ENCODE measurements around the gene ARL8A. TPM values are rescaled to one million over a fixed set of nuclear protein-coding genes. Genes with fewer than 3 reads are reported as not detected.

The ARL8A gene
- total RNA-seq, 4 donors from 2014 or later, result 36.5 to 68.4 (median 41.3) TPM

DNA sequence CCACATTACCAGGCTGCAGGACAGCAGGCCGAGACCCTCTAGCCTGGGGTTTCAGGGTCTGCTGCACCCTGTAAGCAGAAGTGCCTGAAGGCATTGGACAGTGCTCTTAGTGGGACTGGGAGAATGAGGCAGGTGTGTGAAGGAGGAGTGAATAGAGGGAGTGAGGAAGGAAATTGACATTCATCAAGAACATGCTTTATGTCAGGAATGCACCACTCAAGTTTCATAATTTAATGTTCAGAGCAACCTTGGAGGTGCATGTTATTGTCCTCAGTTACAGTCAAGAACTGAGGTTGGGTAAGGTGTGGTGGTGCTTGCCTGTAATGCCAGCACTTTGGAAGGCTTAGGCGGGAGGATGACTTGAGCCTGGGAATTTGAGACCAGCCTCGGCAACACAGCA, 33.6 kb downstream of the ARL8A start:
- DNase-seq (ENCODE audit: low spot score in 2 of 2), result no peak
- H3K4me3 ChIP-seq (ENCODE audit: low read depth, poor library complexity, severe bottlenecking), result no peak overlapping the region
- intact Hi-C loops (cut with DNase I; ENCODE audit: low total_unique reads), result no loop called here
- TF ChIP-seq, protein P1, sequence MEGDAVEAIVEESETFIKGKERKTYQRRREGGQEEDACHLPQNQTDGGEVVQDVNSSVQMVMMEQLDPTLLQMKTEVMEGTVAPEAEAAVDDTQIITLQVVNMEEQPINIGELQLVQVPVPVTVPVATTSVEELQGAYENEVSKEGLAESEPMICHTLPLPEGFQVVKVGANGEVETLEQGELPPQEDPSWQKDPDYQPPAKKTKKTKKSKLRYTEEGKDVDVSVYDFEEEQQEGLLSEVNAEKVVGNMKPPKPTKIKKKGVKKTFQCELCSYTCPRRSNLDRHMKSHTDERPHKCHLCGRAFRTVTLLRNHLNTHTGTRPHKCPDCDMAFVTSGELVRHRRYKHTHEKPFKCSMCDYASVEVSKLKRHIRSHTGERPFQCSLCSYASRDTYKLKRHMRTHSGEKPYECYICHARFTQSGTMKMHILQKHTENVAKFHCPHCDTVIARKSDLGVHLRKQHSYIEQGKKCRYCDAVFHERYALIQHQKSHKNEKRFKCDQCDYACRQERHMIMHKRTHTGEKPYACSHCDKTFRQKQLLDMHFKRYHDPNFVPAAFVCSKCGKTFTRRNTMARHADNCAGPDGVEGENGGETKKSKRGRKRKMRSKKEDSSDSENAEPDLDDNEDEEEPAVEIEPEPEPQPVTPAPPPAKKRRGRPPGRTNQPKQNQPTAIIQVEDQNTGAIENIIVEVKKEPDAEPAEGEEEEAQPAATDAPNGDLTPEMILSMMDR (IDR thresholded peaks at IDR 0.05), result no peak
- no peak for TF ChIP-seq POLR2A (IDR thresholded peaks at IDR 0.05)
- WGBS, 2 donors, result 64 to 79% methylated on average over 3 of the region's 3 CpGs

DNA sequence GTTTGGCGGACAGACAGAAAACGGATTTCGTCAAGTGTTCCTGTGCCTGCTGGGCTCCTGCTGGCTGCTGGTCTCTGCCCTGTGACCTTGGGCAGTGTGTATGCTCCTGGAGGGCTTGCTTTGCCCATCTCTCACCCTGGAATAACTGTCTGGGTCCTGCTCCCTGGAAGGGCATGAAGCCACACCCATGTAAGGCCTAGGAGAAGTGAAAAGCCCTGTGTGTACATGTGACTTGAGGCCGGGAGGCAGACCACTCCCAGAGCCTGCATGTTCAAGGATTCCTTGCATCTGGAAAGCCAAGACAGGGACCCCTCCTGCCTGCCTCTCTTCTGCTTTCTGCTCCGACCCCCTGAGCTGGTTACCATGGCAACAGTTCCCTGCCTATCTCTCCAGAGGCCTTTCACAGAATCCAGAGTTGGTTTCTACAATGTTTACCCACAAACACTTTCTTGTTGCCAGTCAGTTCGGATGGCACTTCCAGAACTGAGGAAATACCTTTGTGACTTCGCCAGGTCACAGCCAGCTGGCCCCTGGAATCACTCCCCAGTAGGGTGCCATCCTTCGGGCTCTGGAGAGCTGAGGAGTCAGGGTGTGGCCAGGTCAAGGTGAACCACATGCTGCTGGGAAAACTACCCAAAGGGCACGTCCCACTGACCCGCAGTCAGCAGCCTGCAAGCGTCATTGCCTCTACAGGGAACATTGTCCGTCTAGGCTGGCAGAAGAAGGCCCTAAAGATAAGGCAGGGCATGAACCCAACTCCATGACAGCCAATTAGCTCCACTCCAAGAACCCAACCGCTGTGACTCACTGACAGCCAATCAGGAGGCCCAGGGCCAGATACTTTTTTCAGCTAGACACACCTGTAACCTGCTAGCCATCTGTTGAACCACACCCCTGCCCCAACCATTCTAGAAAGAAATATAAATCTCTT, 36.5 kb downstream of the ARL8A start:
- no peak for DNase-seq (ENCODE audit: low spot score in 2 of 2)
- intact Hi-C loops (cut with DNase I; ENCODE audit: low total_unique reads), result no loop called here
- TF ChIP-seq, protein P1 (IDR thresholded peaks at IDR 0.05), result no peak
- TF ChIP-seq POLR2A (IDR thresholded peaks at IDR 0.05), result no peak
- WGBS, 2 donors, result 53% methylated on average over 13 of the region's 13 CpGs
- H3K4me3 ChIP-seq (ENCODE audit: low read depth, poor library complexity, severe bottlenecking), result no peak overlapping the region

DNA sequence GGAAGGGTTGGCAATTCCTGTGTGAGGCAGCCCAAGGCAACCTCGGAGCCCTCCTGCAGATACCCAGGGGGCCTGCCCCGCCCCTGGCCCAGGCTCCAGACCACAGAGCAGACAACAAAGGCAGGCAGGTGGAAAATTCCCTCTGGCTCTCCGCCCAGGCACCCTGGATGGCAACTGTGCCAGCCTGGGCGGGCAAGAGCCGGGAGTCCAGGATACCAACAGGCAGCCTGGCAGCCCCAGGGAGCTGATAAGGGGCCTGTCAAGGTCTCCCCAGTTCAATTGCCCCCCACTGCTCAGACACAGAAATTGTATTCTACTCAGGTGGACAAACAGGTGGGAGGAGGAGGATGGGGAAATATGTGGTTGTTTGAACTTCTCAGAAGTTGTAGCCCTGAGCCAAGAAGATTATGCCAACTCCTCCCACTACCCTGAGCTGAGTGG, 37.2 kb downstream of the ARL8A start:
- intact Hi-C loops (cut with DNase I; ENCODE audit: low total_unique reads), result no loop called here
- DNase-seq (ENCODE audit: low spot score in 2 of 2), result no peak
- no peak for TF ChIP-seq POLR2A (IDR thresholded peaks at IDR 0.05)
- TF ChIP-seq, protein P1 (IDR thresholded peaks at IDR 0.05), result no peak
- H3K4me3 ChIP-seq (ENCODE audit: low read depth, poor library complexity, severe bottlenecking), result no peak overlapping the region
- WGBS, 2 donors, result 17 to 45% methylated on average over 1 to 5 of the region's 5 CpGs

DNA sequence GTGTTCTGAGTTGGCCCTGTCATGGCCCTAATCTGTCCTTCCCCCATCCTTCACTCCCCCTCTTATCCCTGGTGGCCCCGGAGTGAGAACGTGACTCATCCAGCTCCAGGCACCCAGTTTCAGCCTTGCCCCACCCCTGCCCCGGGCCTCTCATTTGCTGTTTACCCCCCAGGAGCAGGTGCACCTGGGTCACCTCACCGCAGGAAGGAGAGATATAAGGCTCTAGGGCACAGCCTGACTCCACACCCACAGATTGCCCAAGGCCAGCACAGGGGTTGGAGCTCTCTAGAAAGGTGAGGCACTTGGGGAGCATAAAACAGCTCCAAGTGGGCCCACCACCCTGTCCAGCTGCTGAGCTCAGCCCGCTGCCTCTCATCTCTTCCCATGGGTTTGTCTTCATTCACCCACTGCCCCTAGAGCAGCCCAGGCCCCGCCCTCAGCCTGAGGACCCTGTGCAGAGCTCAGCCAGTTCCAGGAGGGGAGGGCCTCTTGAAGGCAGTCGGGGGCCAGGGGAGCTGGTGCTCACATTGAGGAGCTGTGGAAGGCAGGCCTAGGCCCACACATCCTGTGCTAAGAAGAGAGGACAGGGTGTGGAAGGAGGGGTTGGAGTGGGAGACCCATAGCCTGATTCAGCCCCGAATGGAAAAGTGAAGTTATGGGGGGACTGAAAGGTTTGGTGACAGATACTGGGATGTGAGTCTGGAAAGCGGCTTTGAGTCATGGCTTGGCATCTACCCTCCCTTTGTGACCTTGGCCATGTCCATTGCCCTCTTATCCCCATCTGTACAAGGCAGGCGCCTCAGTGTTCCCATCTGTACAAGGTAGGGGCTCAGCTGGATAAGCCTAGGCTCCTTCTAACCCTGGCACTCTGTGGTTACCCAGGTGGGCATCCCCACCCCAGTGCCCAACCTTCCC, 37.9 kb downstream of the ARL8A start:
- no peak for DNase-seq (ENCODE audit: low spot score in 2 of 2)
- WGBS, 2 donors, result 56 to 58% methylated on average over 7 to 10 of the region's 10 CpGs
- H3K4me3 ChIP-seq (ENCODE audit: low read depth, poor library complexity, severe bottlenecking), result no peak overlapping the region
- TF ChIP-seq, protein P1 (IDR thresholded peaks at IDR 0.05), result no peak
- TF ChIP-seq POLR2A (IDR thresholded peaks at IDR 0.05), result no peak
- intact Hi-C loops (cut with DNase I; ENCODE audit: low total_unique reads), result no loop called here

DNA sequence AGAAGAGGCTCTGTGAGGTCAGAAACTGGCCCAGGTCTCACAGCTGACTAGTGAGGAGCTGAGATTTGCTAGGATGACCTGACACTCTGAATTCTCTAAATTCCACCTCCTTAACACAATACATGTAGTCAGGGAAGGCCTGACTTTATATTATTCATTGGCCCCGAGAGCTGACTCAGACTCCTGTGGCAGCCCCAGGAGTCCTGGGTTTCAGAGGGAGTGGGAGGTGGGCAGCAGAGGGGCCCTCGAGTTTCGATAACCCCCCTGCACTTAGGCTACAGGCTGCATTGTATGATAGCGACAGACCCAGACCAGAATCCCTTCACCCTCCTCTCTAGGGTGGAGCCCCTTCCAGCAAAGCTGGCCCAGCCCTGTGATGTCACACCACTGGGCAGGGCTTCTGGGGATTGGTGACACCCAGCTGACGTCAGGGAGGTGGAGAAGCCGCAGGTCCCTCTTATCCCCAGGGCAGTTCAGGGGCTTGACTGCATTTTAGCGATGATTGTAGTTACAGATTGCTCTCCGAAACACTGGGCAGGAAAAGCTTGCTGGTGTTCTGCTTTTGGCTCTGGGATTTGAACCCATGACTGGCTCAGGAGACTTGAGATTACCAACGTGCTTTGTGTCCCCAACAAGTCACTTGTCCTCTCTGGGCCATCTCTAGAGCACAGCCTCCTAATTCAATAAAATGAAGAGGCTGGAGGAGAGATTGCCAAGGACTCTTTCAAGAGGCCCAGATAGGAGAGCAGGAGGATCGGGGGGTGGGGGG, 38.8 kb downstream of the ARL8A start:
- intact Hi-C loops (cut with DNase I; ENCODE audit: low total_unique reads), result no loop called here
- no peak overlapping the region for H3K4me3 ChIP-seq (ENCODE audit: low read depth, poor library complexity, severe bottlenecking)
- TF ChIP-seq POLR2A (IDR thresholded peaks at IDR 0.05), result no peak
- TF ChIP-seq, protein P1 (IDR thresholded peaks at IDR 0.05), result no peak
- DNase-seq (ENCODE audit: low spot score in 2 of 2), result no peak
- 61 to 62% methylated on average over 10 of the region's 10 CpGs for WGBS, 2 donors

Data from lower leg skin (tissue), 4 donors.